Measurements from ENCODE around the gene STXBP5L.
"Not testable (repeated sequence)": the region's sequence is repeated elsewhere in the genome, so short reads cannot be mapped to it uniquely, and the experiment has no call there.

STXBP5L gene

DNA sequence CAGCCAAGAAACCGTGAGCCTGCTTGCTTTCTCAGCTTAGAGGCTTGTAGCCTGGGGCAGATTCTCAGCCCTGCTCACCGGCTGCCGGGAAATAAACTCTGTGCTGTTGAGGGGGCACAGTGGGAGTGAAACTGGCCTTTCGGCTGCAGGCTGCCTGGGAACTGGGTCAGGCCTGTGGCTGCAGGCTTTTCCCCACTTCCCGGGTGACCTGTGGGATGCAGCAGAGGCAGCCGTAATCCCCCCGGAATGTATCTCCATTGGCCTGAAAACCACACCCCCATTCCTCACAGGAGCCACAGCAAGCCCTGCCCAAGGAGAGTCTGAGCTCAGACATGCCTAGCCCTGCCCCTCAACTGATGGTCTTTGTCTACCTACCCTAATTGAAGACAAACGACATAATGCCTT is 110.9 kb downstream of the STXBP5L start:
- no peak for DNase-seq (ENCODE audit: low read depth in 3 of 3)

DNA sequence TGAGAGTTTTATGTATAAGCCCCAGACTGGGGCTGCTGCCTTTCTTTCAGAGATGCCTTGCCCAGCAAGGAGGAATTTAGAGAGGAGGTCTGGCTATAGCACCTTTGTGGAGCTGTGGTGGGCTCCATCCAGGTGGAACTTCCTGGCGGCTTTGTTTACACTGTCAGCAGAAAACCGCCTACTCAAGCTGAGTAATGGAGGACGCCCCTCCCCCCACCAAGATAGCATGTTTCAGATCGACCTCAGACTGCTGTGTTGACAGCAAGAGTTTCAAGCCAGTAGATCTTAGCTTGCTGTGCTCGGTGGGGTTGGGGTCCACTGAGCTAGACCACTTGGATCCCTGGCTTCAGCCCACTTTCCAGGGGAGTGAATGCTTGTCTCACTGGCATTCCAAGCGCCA is 155.6 kb downstream of the STXBP5L start:
- no peak for DNase-seq (ENCODE audit: low read depth in 3 of 3)

DNA sequence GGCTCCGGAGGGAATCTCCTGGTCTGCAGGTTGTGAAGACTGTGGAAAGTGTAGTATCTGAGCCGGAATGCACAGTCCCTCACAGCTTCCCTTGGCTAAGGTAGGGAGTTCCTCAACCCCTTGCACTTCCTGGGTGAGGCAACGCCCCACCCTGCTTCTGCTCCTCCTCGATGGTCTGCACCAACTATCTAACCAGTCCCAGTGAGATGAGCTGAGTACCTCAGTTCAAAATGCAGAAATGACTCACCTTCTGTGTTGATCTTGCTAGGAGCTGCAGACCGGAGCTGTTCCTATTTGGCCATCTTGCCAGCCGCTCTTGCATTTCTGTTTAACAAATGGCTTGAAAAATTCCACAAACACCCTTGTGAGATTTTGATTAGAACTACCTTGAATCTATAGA is 156.1 kb downstream of the STXBP5L start:
- no peak for DNase-seq (ENCODE audit: low read depth in 3 of 3)

DNA sequence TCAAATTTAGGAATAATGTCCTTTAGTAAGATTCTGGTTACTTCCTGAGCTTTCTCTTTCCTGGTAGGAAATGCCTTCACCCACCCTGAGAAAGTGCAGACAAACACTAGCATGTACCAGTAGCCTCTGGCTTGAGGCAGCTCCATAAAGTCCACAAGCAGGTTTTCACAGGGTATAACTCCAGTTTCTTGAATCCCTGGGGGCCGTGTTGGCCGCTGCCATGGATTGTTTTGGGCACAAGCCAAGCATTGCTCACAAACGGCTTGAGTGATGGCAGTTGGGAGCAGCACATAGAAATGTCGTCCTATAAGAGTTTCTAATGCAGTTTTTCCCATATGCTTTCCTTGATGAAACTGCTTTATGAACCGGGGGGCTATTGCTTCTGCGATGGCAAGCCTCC is 164.1 kb downstream of the STXBP5L start:
- no peak for DNase-seq (ENCODE audit: low read depth in 3 of 3)

DNA sequence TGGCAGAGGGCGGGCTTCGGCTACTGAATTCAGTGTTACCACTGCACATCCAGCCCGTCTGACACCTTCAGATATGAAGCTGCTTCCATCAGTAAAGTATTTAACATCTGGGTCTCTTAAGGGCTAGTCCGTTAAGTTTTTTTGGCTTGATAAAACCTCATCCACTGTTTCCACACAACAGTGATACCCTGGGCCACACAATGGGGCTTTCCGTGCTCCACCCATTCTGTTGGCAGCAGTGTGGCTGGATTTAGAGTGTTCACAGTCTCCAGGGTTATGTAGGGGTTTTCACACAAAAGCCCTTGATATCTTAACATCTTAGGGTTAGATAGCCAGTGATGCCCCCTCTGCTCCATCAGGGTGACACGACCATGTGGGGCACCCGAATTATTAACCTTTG is 165.0 kb downstream of the STXBP5L start:
- DNase-seq (ENCODE audit: low read depth in 3 of 3) = no peak

DNA sequence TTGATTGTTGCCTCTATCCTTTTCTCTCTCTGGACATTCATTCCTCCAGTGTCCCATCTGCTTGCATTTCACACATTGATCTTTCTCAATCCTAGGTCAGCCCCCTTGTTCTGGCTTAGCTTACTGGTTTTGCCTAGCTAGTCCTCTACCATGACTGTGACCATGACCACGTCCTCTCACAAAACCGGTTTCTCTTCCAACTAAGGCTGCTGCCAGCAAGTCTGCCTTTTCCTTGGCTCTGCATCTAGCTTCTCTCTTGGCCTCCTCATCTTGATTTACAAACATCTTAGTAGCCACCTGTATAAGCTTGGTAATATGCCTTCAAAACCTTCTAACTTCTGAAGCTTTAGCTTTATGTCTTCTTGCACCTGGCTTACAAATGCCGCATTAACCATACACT is 167.2 kb downstream of the STXBP5L start:
- no peak for DNase-seq (ENCODE audit: low read depth in 3 of 3)

DNA sequence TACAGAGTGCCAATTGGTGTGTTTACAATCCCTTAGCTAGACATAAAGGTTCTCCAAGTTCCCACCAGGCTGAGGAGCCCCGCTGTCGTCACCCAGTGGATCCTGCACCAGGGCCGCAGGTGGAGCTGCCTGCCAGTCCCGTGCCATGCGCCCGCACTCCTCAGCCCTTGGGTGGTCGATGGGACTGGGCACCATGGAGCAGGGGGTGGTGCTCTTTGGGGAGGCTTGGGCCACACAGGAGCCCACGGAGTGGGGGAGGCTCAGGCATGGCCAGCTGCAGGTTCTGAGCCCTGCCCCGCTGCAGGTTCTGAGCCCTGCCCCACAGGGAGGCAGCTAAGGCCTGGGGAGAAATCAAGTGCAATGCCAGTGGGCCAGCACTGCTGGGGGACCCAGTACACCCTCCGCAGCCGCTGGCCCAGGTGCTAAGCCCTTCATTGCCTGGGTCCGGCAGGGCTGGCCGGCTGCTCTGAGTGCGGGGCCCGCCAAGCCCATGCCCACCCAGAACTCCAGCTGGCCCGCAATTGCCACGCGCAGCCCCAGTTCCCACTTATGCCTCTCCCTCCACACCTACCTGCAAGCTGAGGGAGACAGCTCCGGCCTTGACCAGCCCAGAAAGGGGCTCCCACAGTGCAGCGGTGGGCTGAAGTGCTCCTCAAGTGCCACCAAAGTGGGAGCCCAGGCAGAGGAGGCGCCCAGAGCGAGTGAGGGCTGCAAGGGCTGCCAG is 170.5 kb downstream of the STXBP5L start:
- not testable (repeated sequence) for DNase-seq (ENCODE audit: low read depth in 3 of 3)

DNA sequence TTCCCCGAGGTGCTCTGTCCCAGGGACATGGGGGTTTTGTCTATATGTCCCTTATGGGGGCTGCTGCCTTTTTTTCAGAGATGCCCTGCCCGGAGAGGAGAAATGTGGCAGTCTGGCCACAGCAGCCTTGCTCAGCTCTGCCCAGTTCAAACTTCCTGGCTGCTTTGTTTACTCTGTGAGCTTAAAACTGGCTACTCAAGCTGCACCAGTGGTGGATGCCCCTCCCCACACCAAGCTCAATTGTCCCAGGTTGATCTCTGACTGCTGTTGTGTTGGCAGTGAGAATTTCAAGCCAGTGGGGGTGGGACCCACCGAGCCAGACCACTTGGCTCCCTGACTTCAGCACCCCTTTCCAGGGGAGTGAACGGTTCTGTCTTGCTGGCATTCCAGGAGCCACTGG is 188.9 kb downstream of the STXBP5L start:
- no peak for DNase-seq (ENCODE audit: low read depth in 3 of 3)

DNA sequence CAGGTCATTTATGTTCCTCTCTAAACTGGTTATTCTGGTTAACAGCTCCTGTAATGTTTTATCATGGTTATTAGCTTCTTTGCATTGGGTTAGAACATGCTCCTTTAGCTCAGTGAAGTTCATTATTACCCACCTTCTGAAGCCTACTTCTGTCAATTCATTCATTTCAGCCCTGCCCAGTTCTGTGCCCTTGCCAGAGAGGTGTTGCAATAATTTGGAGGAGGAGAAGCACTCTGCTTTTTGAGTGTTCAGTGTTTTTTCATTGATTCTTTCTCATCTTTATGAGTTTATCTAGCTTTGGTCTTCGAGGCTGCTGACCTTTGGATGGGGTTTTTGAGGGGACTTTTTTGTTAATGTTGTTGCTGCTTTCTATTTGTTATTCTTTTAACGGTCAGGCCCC is 203.1 kb downstream of the STXBP5L start:
- not testable (repeated sequence) for DNase-seq (ENCODE audit: low read depth in 3 of 3)

DNA sequence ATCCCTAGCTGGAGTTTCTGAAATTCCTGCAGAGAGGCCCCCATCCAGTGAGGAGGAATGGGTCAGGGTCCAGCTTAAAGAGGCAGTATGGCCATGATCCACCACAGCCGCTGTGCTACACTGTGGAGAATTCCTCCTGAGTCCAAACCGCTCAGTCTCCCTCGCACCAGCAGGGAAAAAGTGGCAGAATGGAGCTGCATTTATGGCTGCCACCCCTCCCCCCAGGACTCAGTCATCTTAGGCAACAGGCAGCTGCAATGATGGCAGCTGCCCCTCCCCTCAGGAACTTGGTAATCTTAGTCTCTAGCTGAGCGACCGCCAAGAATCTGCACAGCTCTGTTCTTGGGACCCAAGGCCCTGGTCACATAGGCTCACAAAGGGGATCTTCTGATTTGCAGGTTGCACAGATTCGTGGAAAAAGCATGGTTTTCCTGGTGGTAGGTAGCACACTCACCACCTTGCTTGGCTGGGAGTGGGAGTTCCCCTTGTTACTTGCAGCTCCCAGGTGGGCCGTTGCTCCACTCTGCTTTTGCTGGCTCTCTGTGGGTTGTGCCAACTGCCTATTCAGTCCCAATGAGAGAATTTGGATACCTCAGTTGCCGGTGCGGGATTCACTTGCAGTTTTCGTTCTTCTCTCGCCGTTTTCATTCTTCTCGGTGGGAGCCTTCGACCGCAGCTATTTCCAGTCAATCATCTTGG is 204.1 kb downstream of the STXBP5L start:
- no peak for DNase-seq (ENCODE audit: low read depth in 3 of 3)

DNA sequence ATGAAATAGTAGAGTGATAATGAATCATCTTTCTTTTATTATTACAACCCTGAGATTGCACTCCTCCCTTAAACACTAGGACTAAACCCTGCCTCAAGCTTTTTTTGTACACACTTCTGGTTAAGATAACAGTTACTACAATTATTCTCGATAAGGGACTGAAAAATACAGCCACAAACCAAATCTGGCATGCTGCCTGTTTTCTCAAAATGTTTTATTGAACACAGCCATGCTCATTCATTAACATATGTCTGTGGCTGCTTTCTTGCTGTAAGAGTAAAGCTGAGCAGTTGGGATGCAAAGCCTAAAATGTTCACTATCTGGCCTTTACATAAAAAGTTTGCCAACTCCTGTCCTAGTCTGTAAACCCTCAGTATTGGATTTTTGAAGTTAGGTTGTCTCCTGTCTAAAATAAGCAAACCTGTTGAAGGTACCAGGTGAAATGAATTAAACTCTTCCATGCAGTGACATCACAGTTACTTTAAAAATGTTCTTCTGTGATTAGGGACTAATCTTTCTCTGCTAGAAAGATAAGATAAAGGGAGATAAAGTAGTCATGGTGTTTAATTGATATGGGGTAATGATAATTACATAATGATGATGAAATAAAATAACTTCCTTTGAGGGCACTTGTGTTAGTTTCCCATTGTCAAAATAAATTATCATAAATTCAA is 218.2 kb downstream of the STXBP5L start:
- no peak for DNase-seq (ENCODE audit: low read depth in 3 of 3)

DNA sequence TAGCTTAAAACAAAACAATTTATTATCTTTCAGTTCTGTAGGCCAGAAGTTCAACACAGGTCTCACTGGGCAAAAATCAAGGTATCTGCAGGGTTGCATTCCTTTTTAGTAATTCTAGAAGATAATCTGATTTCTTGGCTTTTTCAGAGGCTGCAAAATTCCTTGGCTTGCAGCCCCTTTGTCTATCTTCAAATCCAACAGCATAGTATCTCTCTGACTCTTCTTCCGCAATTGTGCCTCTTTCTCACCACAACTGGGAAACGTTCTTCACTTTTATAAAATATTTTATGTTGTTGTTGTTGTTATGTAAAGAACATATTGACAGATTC is 218.7 kb downstream of the STXBP5L start:
- DNase-seq (ENCODE audit: low read depth in 3 of 3) = no peak

DNA sequence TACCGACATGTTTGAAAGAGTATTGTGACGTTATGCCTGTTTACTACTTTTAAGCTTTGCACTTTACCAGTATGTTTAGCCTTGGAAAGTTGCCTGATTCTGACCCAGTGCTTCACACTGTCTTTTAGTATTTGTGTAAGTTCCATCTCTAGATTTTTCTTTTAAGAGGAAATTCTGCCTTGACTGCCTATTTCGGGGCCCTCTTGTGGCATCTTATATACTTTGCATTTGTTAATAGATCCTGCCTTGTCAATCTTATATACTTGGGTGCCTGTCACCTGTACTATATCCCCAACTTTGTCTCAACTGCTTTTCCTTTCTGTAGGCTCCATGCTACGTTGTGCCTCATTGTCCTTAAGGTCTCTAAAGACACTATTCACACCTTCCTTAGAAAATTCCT is 244.6 kb downstream of the STXBP5L start:
- no peak for DNase-seq (ENCODE audit: low read depth in 3 of 3)

DNA sequence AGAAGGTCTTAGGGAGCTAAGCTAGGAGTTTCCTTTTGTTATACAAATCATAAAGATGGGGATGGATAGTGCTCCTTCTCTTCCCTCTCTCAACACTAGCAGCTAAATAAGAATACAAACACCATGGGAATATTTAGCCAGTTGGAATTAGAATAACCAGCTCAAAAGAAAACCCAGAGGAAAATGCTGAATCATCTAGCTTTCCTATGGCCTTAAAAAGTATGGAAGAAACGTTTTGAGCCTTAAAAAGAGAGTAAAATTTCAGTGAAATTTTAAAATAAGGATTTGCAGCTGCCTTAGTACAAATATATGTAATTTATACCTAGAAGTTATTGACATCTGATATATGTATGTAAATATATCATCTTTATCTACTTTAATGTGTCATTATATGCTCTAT is 245.8 kb downstream of the STXBP5L start:
- no peak for DNase-seq (ENCODE audit: low read depth in 3 of 3)

DNA sequence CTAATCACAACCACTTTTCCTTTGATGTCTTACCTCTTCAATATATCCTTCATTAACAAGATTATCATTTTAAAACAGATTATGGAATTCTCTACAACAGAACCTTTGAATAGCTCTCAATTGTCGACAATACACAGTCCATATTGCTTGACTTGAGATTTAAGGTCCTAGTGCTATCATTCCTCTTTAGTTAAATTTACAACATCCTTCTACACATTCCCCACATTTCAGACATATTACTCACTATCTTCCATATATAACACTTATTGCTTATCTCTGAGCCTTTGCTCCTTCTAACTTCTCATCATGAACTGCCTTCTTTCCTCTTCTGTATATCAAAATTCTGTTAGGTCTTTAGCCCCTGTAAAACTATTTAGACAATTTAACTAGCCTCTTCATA is 247.0 kb downstream of the STXBP5L start:
- no peak for DNase-seq (ENCODE audit: low read depth in 3 of 3)

DNA sequence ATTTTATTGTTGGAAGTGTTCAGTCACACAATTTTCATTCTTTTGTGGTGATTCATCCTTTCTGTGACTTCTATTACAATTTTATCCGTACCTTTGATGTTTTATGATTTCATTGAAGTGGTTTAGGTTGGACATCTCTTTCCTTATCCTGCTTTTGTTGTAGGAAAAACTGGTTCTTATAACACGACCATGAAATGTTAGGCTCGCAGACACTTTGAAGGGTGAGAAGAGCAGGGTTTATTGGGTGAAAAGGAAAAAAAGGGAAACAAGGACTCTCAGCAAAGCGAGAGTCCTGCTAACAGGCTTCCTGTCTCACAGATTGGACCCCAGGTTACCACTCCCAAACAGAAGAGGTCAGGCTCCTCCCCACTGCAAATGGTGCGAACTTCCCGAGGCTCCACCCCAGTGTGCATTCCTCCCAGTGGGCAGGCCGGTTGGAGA is 257.4 kb downstream of the STXBP5L start:
- DNase-seq (ENCODE audit: low read depth in 3 of 3) = no peak

DNA sequence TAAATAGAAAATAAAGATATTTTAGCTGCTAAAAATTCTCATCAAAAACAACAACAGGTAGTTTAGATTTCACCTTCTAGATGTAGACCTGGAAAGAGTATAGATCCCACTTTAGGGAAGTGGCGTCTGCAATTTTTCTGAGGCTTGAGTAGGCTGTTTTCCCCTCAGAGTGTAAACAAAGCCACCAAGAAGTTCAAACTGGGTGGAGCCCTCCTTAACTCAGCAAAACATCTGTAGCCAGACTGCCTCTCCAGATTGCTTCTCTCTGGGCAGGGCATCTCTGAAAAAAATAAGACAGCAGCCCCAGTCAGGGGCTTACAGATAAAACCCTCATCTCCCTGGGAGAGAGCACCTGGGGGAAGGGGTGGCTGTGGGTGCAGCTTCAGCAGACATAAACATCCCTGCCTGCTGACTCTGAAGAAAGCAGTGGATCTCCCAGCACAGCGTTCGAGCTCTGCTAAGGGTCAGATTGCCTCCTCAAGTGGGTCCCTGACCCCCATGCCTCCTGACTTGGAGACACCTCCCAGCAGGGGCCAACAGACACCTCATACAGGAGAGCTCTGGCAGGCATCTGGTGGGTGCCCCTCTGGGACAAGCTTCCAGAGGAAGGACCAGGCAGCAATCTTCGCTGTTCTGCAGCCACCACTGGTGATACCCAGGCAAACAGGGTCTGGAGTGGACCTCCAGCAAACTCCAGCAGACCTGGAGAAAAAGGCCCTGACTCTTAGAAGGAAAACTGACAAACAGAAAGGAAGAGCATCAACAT is 259.6 kb downstream of the STXBP5L start:
- DNase-seq (ENCODE audit: low read depth in 3 of 3) = no peak

DNA sequence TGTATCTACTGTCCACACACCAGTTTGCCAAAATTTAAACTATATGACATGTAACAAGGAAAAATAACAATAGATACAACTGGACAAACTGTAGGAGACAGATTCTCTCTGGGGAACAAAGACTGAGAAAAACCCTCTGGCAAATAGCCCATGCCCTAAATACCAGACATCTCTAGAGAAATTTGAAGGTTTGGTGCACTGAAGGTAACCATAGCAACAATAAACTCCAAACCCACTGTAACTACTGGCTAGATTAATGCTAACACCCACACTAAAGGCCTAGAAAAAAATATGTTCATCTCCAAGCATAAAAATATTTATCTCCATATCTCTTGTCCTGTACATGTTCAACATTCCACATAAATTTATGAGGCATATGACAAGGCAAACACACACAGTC is 267.1 kb downstream of the STXBP5L start:
- DNase-seq (ENCODE audit: low read depth in 3 of 3) = no peak

DNA sequence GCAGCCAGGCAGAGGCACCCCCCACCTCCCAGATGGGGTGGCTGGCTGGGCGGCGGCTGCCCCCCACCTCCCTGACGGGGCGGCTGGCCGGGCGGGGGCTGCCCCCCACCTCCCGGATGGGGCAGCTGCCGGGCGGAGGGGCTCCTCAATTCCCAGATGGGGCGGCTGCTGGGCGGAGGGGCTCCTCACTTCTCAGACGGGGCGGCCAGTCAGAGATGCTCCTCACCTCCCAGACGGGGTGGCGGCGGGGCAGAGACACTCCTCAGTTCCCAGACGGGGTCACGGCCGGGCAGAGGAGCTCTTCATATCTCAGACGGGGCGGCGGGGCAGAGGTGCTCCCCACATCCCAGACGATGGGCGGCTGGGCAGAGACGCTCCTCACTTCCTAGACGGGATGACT is 282.6 kb downstream of the STXBP5L start:
- DNase-seq (ENCODE audit: low read depth in 3 of 3) = not testable (repeated sequence)

DNA sequence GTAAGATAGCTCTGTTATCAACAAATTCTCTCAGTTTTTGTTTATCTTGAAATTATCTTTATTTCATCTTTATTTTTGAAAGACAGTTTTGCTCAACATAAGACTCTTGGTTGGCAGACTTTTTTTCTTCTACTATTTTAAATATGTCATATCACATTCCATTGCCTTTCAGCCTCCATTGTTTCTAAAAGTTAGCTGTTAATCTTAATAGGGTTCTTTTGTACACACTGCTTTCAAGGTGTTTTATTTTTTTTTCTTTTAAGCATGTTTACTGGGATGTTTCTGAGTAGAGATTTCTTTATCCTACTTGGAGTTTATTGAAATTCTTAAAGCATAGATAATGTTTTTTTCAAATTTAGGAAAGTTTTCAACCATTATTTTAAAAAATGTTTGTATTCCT is 294.6 kb downstream of the STXBP5L start:
- no peak for DNase-seq (ENCODE audit: low read depth in 3 of 3)

DNA sequence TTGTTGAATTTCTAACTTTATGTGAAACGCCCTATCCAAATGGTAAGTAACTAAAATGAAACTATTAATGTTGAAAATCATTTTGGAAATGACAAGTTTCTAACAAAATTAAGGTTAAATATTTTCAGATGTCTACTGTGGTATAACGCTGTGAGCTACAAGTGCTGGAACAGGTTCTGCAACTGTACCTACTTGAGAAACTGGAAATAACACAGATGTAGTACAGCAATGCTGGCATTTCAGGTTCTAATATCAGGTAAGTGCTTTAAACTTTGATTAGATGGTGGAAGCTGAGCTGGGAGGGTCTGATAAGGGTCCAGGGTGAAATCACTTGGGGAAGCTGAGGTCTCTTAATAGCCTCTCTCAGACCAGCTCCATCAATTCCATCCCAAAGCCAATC is 315.1 kb downstream of the STXBP5L start:
- DNase-seq (ENCODE audit: low read depth in 3 of 3) = no peak

DNA sequence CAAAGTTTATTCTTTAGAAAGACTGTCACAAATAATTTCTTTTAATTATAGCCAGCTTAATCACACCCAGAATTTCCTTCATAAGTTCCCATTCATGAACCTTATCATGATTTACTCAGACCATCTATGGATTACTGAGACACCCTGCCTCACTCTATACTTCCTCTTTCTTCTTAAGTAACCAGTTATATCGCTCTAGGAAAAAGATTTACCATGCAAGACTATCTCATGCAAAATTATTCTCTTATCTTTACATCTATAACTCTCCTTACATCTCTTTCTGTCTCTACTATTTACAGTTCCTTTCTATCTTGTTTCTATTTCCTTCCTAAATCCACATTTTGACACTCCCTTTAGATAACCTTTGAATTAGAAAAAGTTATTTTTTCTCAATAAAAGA is 321.0 kb downstream of the STXBP5L start:
- DNase-seq (ENCODE audit: low read depth in 3 of 3) = no peak
